ENCODE results near the gene THRB. TPM values are rescaled to one million over a fixed set of nuclear protein-coding genes. Genes with fewer than 3 reads are reported as not detected.

The THRB gene
- total and polyA plus RNA-seq, 9 of the 15 experiments (the other 6 are each of a cell fraction or from before 2014, with no cell fraction given), result 1.7 to 14.9 (median 6.9) TPM

- Histone ChIP-seq H3K27me3 (ENCODE audit: control insufficient read depth in 2 of 2, insufficient read depth in 2 of 2, low read length in 2 of 2) (no peaks in the 10 kb centered on the region), H3K9me3 (replicated peaks; ENCODE audit: control insufficient read depth, insufficient read depth, low read depth, low read length) (no peaks in the 10 kb centered on the region), H3K27ac (ENCODE audit: extremely low read depth, low read depth, low read length) (no peak overlapping the region), H3K9ac (ENCODE audit: insufficient read depth in 1 of 2, low read depth in 2 of 2, low read length in 2 of 2) (no peak overlapping the region), H3K4me3 (no peak overlapping the region), H2AFZ (ENCODE audit: low read depth, low read length) (no peak overlapping the region), H3K4me1 (replicated peaks in 1 of 2; ENCODE audit: control insufficient read depth in 2 of 2, insufficient read depth in 2 of 2, low read length in 2 of 2) (peaks cover 0 to 15% of the 10 kb centered on the region in 2 experiments; a peak in 4 of 5 replicates), H3K79me2 (ENCODE audit: control insufficient read depth, insufficient read depth, low read length) (0 out of 3 replicates have a peak, but pooled peaks cover 6% of the 10 kb centered on the region), H4K20me1 (replicated peaks; ENCODE audit: control insufficient read depth, insufficient read depth, low read length) (no peaks in the 10 kb centered on the region), H3K9me1 (ENCODE audit: control insufficient read depth, insufficient read depth, low read length) (no peaks in the 10 kb centered on the region), H3K4me2 (ENCODE audit: insufficient read depth, low read length) (no peak overlapping the region), H3K36me3 (ENCODE audit: control insufficient read depth, insufficient read depth, low read length) (no peaks in the 10 kb centered on the region)
- BruUV-seq (replicated peaks), result no TSS peak
- no peak for DNase-seq (ENCODE audit: extremely low read depth in 1 of 4, low spot score in 3 of 4)
- POLR2A ChIA-PET, result no interaction called here
- intact Hi-C loops (cut with micrococcal nuclease), result loop anchor here (10.0 kb wide), 1 partner anchor 284 kb away; no protein-coding TSS in a partner anchor
- no peak for ATAC-seq
- CTCF ChIA-PET (ENCODE audit: low intra/inter-chr PET ratio), result no interaction called here
- in situ Hi-C loops (cut with MboI), result no loop called here
- TF ChIP-seq ZBTB17 (CRISPR knock-in tag; IDR thresholded peaks at IDR 0.05) (no peak), ZNF175 (CRISPR knock-in tag; IDR thresholded peaks at IDR 0.05; ENCODE audit: low read depth) (no peak), NFE2L1 (tag; IDR thresholded peaks at IDR 0.05; ENCODE audit: borderline replicate concordance, low read depth) (no peak), TCF3 (CRISPR knock-in tag; IDR thresholded peaks at IDR 0.05) (no peak), DNMT1 (IDR thresholded peaks at IDR 0.05) (no peak), HDGF (IDR thresholded peaks at IDR 0.05) (no peak), TRIM28 (IDR thresholded peaks at IDR 0.05) (no peak), MECOM (CRISPR knock-in tag; IDR thresholded peaks at IDR 0.05) (no peak), SMARCA5 (IDR thresholded peaks at IDR 0.05) (no peak), NEUROD1 (IDR thresholded peaks at IDR 0.05; ENCODE audit: borderline replicate concordance, low read depth, low read length, partially characterized antibody) (no peak), ELF2 (CRISPR knock-in tag; IDR thresholded peaks at IDR 0.05) (no peak), HCFC1 (IDR thresholded peaks at IDR 0.05; ENCODE audit: low read depth, low read length) (no peak), SMARCE1 (IDR thresholded peaks at IDR 0.05) (no peak), SMAD2 (IDR thresholded peaks at IDR 0.05; ENCODE audit: low read depth, low read length) (no peak), IRF2 (CRISPR knock-in tag; IDR thresholded peaks at IDR 0.05) (no peak), CTCF (IDR thresholded peaks at IDR 0.05 in 2 of 3, conservative IDR thresholded peaks at IDR 0.05 in 1 of 3; ENCODE audit: insufficient read depth in 2 of 3, low read depth in 1 of 3, low read length in 3 of 3) (no peak)
- FAIRE-seq, result no peak
Observed at GRCh38 chr3:24360957-24361356, 133.7 kb downstream of the THRB start.

Measured in K562 (cell line).